Ammon's horn (tissue), 1 donor: ENCODE measurements around the gene LRRC7.
"Not testable (repeated sequence)": the region's sequence is repeated elsewhere in the genome, so short reads cannot be mapped to it uniquely, and the experiment has no call there.

ENCODE experiments used
- DNase-seq: peaks from one replicate; pipeline ENCODE4 v3.0.0-alpha.2; 2016; ENCODE audit warnings: low spot score

The LRRC7 gene

GRCh38 chr1:69878338-69878737, 310.6 kb downstream of the LRRC7 start:
- DNase-seq, result no peak

GRCh38 chr1:69888016-69888415, 320.3 kb downstream of the LRRC7 start:
- DNase-seq, result not testable (repeated sequence)

- no peak for DNase-seq
Observed at GRCh38 chr1:69888657-69889056, 320.9 kb downstream of the LRRC7 start.

- peak; percentile 41 for DNase-seq
Observed at GRCh38 chr1:69898403-69898947, 330.8 kb downstream of the LRRC7 start.

GRCh38 chr1:69911301-69911801, 343.6 kb downstream of the LRRC7 start:
- no peak for DNase-seq

GRCh38 chr1:69913977-69914376, 346.3 kb downstream of the LRRC7 start:
- DNase-seq, result no peak

- no peak for DNase-seq
Observed at GRCh38 chr1:69914976-69915765, 347.4 kb downstream of the LRRC7 start.

- DNase-seq, result no peak
Observed at GRCh38 chr1:69919129-69919921, 351.6 kb downstream of the LRRC7 start.

- DNase-seq, result no peak
Observed at GRCh38 chr1:69919922-69920273, 352.2 kb downstream of the LRRC7 start.

- no peak for DNase-seq
Observed at GRCh38 chr1:69920426-69920825, 352.7 kb downstream of the LRRC7 start.

- DNase-seq, result no peak
Observed at GRCh38 chr1:69921486-69921885, 353.8 kb downstream of the LRRC7 start.

- DNase-seq, result not testable (repeated sequence)
Observed at GRCh38 chr1:69928234-69928633, 360.5 kb downstream of the LRRC7 start.

GRCh38 chr1:69929308-69930057, 361.8 kb downstream of the LRRC7 start:
- DNase-seq, result no peak

- no peak for DNase-seq
Observed at GRCh38 chr1:69930396-69930795, 362.7 kb downstream of the LRRC7 start.

GRCh38 chr1:69932760-69933159, 365.0 kb downstream of the LRRC7 start:
- DNase-seq, result no peak

- DNase-seq, result no peak
Observed at GRCh38 chr1:69940231-69940630, 372.5 kb downstream of the LRRC7 start.

GRCh38 chr1:69940816-69941215, 373.1 kb downstream of the LRRC7 start:
- DNase-seq, result no peak

GRCh38 chr1:69943030-69943429, 375.3 kb downstream of the LRRC7 start:
- no peak for DNase-seq

- no peak for DNase-seq
Observed at GRCh38 chr1:69946935-69947334, 379.2 kb downstream of the LRRC7 start.

- no peak for DNase-seq
Observed at GRCh38 chr1:69947837-69948236, 380.1 kb downstream of the LRRC7 start.

GRCh38 chr1:69952676-69953075, 385.0 kb downstream of the LRRC7 start:
- DNase-seq, result no peak

- DNase-seq, result not testable (repeated sequence)
Observed at GRCh38 chr1:69962452-69962851, 394.7 kb downstream of the LRRC7 start.
